ENCODE measurements around the gene RSPH10B. TPM values are rescaled to one million over a fixed set of nuclear protein-coding genes. Genes with fewer than 3 reads are reported as not detected.
"Not testable (repeated sequence)": the region's sequence is repeated elsewhere in the genome, so short reads cannot be mapped to it uniquely, and the experiment has no call there.

The RSPH10B gene
- total and polyA plus RNA-seq, 4 donors = 1.8 to 10.2 (median 6.0) TPM

GRCh38 chr7:5908835-5909234, 61.7 kb downstream of the RSPH10B start:
- WGBS, 2 donors = 95 to 97% methylated on average over 6 of the region's 6 CpGs
- not testable (repeated sequence) for H3K9me3 ChIP-seq (ENCODE audit: control insufficient read depth in 4 of 4, insufficient read depth in 3 of 4, low read length in 3 of 4); ATAC-seq (ENCODE audit: insufficient read depth, low FRiP score); H3K4me1 ChIP-seq (ENCODE audit: control insufficient read depth in 5 of 5, insufficient read depth in 5 of 5, low read length in 5 of 5); H3K4me3 ChIP-seq; H3K9ac ChIP-seq (ENCODE audit: insufficient read depth in 1 of 2, low read length in 2 of 2); H3K27ac ChIP-seq (ENCODE audit: low read depth in 1 of 2, low read length in 1 of 2); DNase-seq; H3K27me3 ChIP-seq (ENCODE audit: control insufficient read depth in 3 of 3, insufficient read depth in 3 of 3, low read length in 2 of 3)
- peaks cover 0 to 18% (median 10%) of the 10 kb centered on the region in 4 donors for H3K36me3 ChIP-seq (ENCODE audit: control insufficient read depth in 4 of 4, insufficient read depth in 4 of 4, low read length in 4 of 4)

DNA sequence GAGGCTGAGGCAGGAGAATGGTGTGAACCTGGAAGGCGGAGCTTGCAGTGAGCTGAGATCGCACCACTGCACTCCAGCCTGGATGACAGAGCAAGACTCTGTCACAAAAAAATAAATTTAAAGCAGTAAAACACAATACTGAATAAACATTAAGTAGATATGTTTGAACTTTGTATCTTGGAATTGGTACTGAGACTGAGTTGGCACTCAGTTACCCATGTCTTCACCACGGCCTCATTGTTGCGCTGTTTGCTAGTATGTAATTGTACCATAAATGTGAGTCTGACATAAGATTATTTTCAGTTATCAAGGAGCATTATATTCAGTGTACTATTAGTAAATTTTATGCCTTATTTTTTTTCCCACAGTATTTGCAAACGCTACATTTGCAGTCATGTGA, 65.8 kb downstream of the RSPH10B start:
- not testable (repeated sequence) for H3K27ac ChIP-seq (ENCODE audit: low read depth in 1 of 2, low read length in 1 of 2); ATAC-seq (ENCODE audit: insufficient read depth, low FRiP score); H3K4me1 ChIP-seq (ENCODE audit: control insufficient read depth in 5 of 5, insufficient read depth in 5 of 5, low read length in 5 of 5); DNase-seq; H3K9me3 ChIP-seq (ENCODE audit: control insufficient read depth in 4 of 4, insufficient read depth in 3 of 4, low read length in 3 of 4); H3K9ac ChIP-seq (ENCODE audit: insufficient read depth in 1 of 2, low read length in 2 of 2); H3K4me3 ChIP-seq; H3K27me3 ChIP-seq (ENCODE audit: control insufficient read depth in 3 of 3, insufficient read depth in 3 of 3, low read length in 2 of 3)
- peaks cover 0 to 16% (median 9%) of the 10 kb centered on the region in 4 donors for H3K36me3 ChIP-seq (ENCODE audit: control insufficient read depth in 4 of 4, insufficient read depth in 4 of 4, low read length in 4 of 4)
- 93 to 98% methylated on average over 5 of the region's 5 CpGs for WGBS, 2 donors

GRCh38 chr7:5903002-5903401, 67.5 kb downstream of the RSPH10B start:
- H3K4me3 ChIP-seq; H3K9me3 ChIP-seq (ENCODE audit: control insufficient read depth in 4 of 4, insufficient read depth in 3 of 4, low read length in 3 of 4); H3K27me3 ChIP-seq (ENCODE audit: control insufficient read depth in 3 of 3, insufficient read depth in 3 of 3, low read length in 2 of 3); H3K9ac ChIP-seq (ENCODE audit: insufficient read depth in 1 of 2, low read length in 2 of 2); DNase-seq; ATAC-seq (ENCODE audit: insufficient read depth, low FRiP score); H3K27ac ChIP-seq (ENCODE audit: low read depth in 1 of 2, low read length in 1 of 2); H3K4me1 ChIP-seq (ENCODE audit: control insufficient read depth in 5 of 5, insufficient read depth in 5 of 5, low read length in 5 of 5): not testable (repeated sequence)
- H3K36me3 ChIP-seq (ENCODE audit: control insufficient read depth in 4 of 4, insufficient read depth in 4 of 4, low read length in 4 of 4) = peaks cover 0 to 15% (median 7%) of the 10 kb centered on the region in 4 donors
- 96 to 97% methylated on average over 6 of the region's 6 CpGs for WGBS, 2 donors

DNA sequence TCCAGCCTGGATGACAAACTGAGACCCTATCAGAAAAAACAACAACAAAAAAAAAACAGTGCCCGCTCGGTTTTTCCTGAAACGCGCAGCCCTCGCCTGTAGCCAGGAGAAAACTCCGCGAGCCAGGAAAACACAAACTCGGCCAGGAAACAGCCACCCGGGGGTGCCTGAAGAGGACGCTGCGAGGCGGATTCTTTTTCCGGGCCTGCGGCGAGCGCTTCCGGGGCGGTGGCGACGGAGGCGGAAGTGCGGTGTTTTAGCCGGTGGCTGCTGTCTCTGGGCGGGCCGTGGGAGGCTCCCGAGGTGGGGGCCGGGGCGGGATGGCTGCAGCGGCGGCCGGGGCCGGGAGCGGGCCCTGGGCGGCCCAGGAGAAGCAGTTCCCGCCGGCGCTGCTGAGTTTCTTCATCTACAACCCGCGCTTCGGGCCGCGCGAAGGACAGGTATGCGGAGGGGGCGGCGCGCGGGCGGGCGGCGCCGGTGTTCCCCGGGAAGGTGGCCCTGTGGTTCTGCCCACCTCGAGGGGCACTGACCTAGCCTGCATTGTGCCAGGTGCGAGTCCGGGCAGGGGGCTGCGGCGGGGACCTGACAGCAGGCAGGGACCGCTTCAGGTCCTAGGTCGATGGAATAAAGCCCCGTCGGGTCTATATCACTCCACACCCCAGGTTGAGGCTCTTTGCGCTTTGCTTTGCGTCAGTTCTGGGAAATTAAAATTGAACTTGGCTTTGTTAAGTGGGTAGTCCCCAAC, 71.8 kb downstream of the RSPH10B start, which contains the start of gene CCZ1:
Gene CCZ1 (plus strand): TSS at position 254 of the 745 bp plus-strand sequence. CDS start 67 bp downstream, at position 321.
- DNase-seq = peak; percentile 49 to 70 (median 55)
- H3K27me3 ChIP-seq (ENCODE audit: control insufficient read depth in 3 of 3, insufficient read depth in 3 of 3, low read length in 2 of 3); H3K36me3 ChIP-seq (ENCODE audit: control insufficient read depth in 4 of 4, insufficient read depth in 4 of 4, low read length in 4 of 4); H3K4me3 ChIP-seq; H3K4me1 ChIP-seq (ENCODE audit: control insufficient read depth in 5 of 5, insufficient read depth in 5 of 5, low read length in 5 of 5); H3K9ac ChIP-seq (ENCODE audit: insufficient read depth in 1 of 2, low read length in 2 of 2); H3K9me3 ChIP-seq (ENCODE audit: control insufficient read depth in 4 of 4, insufficient read depth in 3 of 4, low read length in 3 of 4): not testable (repeated sequence)
- WGBS, 2 donors = 0% methylated on average over 14 to 19 of the region's 64 CpGs
- peak; percentile 97 for ATAC-seq (ENCODE audit: insufficient read depth, low FRiP score)
- peak within 1 kb of the TSS in 1 of 2 donors; percentile 59 for H3K27ac ChIP-seq (ENCODE audit: low read depth in 1 of 2, low read length in 1 of 2)

DNA sequence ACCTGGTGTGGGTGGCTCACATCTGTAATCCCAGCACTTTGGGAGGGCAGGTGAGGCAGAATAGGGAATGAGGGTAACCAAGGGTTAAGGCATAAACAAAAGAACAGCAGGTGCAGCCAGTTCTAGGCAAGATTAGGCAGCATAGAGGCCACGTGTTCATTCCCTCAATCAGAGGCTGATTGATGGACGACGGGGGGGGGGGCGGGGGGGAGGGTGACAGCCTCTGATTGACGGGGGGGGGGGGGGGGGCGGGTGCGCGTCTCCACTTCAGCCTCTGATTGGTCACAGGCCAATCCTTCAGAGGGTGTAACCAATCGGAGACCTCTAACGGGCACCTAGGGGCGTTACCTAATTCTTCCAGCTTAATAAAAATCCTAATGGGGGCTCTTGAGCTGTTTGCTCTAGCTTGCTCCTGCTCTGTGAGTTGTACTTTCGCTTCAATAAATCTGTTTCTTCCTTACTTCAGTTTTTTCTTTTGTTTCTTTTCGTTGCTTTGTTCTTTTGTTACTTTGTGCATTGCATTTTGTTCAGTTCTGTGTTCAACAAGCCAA, 73.0 kb downstream of the RSPH10B start:
- H3K9ac ChIP-seq (ENCODE audit: insufficient read depth in 1 of 2, low read length in 2 of 2); H3K36me3 ChIP-seq (ENCODE audit: control insufficient read depth in 4 of 4, insufficient read depth in 4 of 4, low read length in 4 of 4): not testable (repeated sequence)
- WGBS, 2 donors = 78 to 91% methylated on average over 5 to 13 of the region's 13 CpGs

More for the DNA sequence above, 73.0 kb downstream of the RSPH10B start:
- H3K9me3 ChIP-seq (ENCODE audit: control insufficient read depth in 4 of 4, insufficient read depth in 3 of 4, low read length in 3 of 4); H3K4me3 ChIP-seq; H3K4me1 ChIP-seq (ENCODE audit: control insufficient read depth in 5 of 5, insufficient read depth in 5 of 5, low read length in 5 of 5); H3K27ac ChIP-seq (ENCODE audit: low read depth in 1 of 2, low read length in 1 of 2); H3K27me3 ChIP-seq (ENCODE audit: control insufficient read depth in 3 of 3, insufficient read depth in 3 of 3, low read length in 2 of 3); ATAC-seq (ENCODE audit: insufficient read depth, low FRiP score): not testable (repeated sequence)
- peak in 2 of 3 donors; percentile 5 to 16 for DNase-seq

Data from lung (tissue), 10 donors.